Loucy (cell line): ENCODE measurements around the gene RAB1A.

Source experiments
- EZH2phosphoT487 ChIP-seq: fragments of 200-600 bp; IDR thresholded peaks from 2 replicates; pipeline ENCODE4 v1.6.1; 2018; ENCODE audit warnings: antibody characterized with exemption, mild to moderate bottlenecking, moderate library complexity, borderline replicate concordance
- TF ChIP-seq, protein P1 (sequence below): fragments of 200-600 bp; sonication (generic); conservative IDR thresholded peaks from 2 replicates; pipeline ENCODE4 v1.5.1; 2014; ENCODE audit warnings: mild to moderate bottlenecking, antibody characterized with exemption, low read length

DNA sequence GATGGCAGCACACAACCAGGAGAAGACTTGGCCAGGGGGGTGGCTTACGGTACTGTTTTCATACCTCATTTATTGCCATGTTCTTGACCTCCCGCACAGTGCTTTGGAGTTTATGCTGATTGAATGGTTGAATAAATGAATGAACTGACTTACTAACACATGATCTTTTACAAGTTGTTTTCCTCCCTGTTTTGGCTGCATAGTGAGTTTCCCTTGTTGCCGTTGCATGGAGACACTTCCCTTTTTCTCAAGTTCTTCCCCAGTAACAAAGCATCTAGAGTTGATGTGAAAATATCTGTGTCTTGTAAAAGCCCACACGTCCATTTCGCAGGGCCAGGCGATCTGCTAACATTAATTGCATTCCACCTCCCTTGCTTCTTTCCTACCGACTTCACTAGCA lies 35.7 kb upstream of the RAB1A start:
- TF ChIP-seq, protein P1, sequence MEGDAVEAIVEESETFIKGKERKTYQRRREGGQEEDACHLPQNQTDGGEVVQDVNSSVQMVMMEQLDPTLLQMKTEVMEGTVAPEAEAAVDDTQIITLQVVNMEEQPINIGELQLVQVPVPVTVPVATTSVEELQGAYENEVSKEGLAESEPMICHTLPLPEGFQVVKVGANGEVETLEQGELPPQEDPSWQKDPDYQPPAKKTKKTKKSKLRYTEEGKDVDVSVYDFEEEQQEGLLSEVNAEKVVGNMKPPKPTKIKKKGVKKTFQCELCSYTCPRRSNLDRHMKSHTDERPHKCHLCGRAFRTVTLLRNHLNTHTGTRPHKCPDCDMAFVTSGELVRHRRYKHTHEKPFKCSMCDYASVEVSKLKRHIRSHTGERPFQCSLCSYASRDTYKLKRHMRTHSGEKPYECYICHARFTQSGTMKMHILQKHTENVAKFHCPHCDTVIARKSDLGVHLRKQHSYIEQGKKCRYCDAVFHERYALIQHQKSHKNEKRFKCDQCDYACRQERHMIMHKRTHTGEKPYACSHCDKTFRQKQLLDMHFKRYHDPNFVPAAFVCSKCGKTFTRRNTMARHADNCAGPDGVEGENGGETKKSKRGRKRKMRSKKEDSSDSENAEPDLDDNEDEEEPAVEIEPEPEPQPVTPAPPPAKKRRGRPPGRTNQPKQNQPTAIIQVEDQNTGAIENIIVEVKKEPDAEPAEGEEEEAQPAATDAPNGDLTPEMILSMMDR: no peak
- TF ChIP-seq EZH2phosphoT487: no peak
